Measurements from ENCODE around the gene LCNL1. TPM values are rescaled to one million over a fixed set of nuclear protein-coding genes. Genes with fewer than 3 reads are reported as not detected.

LCNL1 gene
- total and polyA plus RNA-seq, 8 donors = 0.19 to 0.25 TPM; not detected in 6

- no peak for TF ChIP-seq POLR2A (IDR thresholded peaks at IDR 0.05)
- no peak for TF ChIP-seq POLR2AphosphoS5 (IDR thresholded peaks at IDR 0.05)
- TF ChIP-seq EP300 (IDR thresholded peaks at IDR 0.05) = no peak
- TF ChIP-seq CTCF (IDR thresholded peaks at IDR 0.05) = no peak
- intact Hi-C loops (cut with DNase I; ENCODE audit: low total_unique reads) = loop anchor here (10.0 kb wide), 1 partner anchor 66 kb away; the partner anchor contains the start of gene ABCA2
- no peak for DNase-seq
These were observed 23.6 kb upstream of the LCNL1 start for GRCh38 chr9:136958898-136959850.

GRCh38 chr9:136960212-136960937 is 22.4 kb upstream of the LCNL1 start:
- Histone ChIP-seq H3K4me1 (peaks cover 18 to 25% (median 23%) of the 10 kb centered on the region in 4 donors), H3K36me3 (no peaks in the 10 kb centered on the region), H3K27me3 (no peaks in the 10 kb centered on the region), H3K4me3 (no peak overlapping the region), H3K9me3 (no peaks in the 10 kb centered on the region), H3K27ac (peak overlapping the region in 2 of 5 donors; percentile 9 to 38)
- no peak for TF ChIP-seq POLR2A (IDR thresholded peaks at IDR 0.05)
- no peak for TF ChIP-seq CTCF (IDR thresholded peaks at IDR 0.05)
- no peak for TF ChIP-seq POLR2AphosphoS5 (IDR thresholded peaks at IDR 0.05)
- TF ChIP-seq EP300 (IDR thresholded peaks at IDR 0.05) = no peak
- intact Hi-C loops (cut with DNase I; ENCODE audit: low total_unique reads) = no loop called here
- DNase-seq = no peak
- 71 to 83% (median 81%) methylated on average over 16 to 19 of the region's 19 CpGs for WGBS, 5 donors

More at GRCh38 chr9:136958898-136959850, 23.6 kb upstream of the LCNL1 start:
- H3K9me3 ChIP-seq = no peaks in the 10 kb centered on the region
- no peaks in the 10 kb centered on the region for H3K27me3 ChIP-seq
- peaks cover 13 to 19% (median 17%) of the 10 kb centered on the region in 4 donors for H3K4me1 ChIP-seq
- no peak overlapping the region for H3K4me3 ChIP-seq
- WGBS, 5 donors = 84 to 89% (median 87%) methylated on average over 18 to 28 of the region's 28 CpGs
- H3K27ac ChIP-seq = peak overlapping the region in 1 of 5 donors; percentile 9
- no peaks in the 10 kb centered on the region for H3K36me3 ChIP-seq

GRCh38 chr9:136960938-136961275 is 21.9 kb upstream of the LCNL1 start:
- H3K36me3 ChIP-seq = no peaks in the 10 kb centered on the region
- 84 to 93% (median 89%) methylated on average over 12 to 15 of the region's 15 CpGs for WGBS, 5 donors
- no peaks in the 10 kb centered on the region for H3K9me3 ChIP-seq
- H3K27ac ChIP-seq = peak overlapping the region in 3 of 5 donors; percentile 38 to 47 (median 42)
- DNase-seq = no peak
- peaks cover 0 to 3% (median 0%) of the 10 kb centered on the region in 3 donors for H3K27me3 ChIP-seq
- TF ChIP-seq CTCF (IDR thresholded peaks at IDR 0.05) (no peak), POLR2A (IDR thresholded peaks at IDR 0.05) (no peak), EP300 (IDR thresholded peaks at IDR 0.05) (no peak), POLR2AphosphoS5 (IDR thresholded peaks at IDR 0.05) (no peak)
- intact Hi-C loops (cut with DNase I; ENCODE audit: low total_unique reads) = no loop called here
- no peak overlapping the region for H3K4me3 ChIP-seq
- peaks cover 18 to 28% (median 26%) of the 10 kb centered on the region in 4 donors for H3K4me1 ChIP-seq
